ENCODE results near the gene C13orf46. TPM values are rescaled to one million over a fixed set of nuclear protein-coding genes. Genes with fewer than 3 reads are reported as not detected.
A peak's percentile ranks its signal among the peaks of the same experiment; 100 is the strongest.

C13orf46 gene
- total RNA-seq, 1 donor from 2014 or later: 4.8 TPM

DNA sequence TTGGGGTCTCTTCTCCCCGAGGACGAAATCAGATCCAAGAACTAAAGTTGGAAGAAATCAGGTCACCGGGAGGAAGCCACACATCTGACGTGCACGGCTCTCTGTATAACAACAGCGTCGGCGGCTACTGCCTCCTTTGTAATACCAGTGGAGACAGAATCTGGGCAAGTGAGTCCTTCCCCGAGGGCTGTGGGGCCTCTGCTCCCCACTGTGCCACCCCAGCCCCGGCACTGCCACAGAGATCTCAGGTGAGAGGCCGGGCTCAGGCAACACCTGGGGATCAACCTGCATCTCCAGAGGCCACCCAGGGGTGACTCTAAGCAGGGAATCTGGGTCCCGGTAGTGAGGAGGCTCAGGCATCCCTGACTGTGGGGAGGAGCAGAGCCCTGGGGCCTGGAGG lies 33.7 kb upstream of the C13orf46 start:
- Histone ChIP-seq H3K27me3 (no peaks in the 10 kb centered on the region), H3K36me3 (peaks cover 35 to 45% of the 10 kb centered on the region in 2 donors), H3K9me3 (no peaks in the 10 kb centered on the region), H3K4me1 (no peaks in the 10 kb centered on the region), H3K4me3 (no peak overlapping the region), H3K27ac (no peak overlapping the region)
- peak in 1 of 2 donors; percentile 58 for DNase-seq (ENCODE audit: low spot score in 2 of 2)
- intact Hi-C loops (cut with DNase I): no loop called here
- TF ChIP-seq, protein P1, sequence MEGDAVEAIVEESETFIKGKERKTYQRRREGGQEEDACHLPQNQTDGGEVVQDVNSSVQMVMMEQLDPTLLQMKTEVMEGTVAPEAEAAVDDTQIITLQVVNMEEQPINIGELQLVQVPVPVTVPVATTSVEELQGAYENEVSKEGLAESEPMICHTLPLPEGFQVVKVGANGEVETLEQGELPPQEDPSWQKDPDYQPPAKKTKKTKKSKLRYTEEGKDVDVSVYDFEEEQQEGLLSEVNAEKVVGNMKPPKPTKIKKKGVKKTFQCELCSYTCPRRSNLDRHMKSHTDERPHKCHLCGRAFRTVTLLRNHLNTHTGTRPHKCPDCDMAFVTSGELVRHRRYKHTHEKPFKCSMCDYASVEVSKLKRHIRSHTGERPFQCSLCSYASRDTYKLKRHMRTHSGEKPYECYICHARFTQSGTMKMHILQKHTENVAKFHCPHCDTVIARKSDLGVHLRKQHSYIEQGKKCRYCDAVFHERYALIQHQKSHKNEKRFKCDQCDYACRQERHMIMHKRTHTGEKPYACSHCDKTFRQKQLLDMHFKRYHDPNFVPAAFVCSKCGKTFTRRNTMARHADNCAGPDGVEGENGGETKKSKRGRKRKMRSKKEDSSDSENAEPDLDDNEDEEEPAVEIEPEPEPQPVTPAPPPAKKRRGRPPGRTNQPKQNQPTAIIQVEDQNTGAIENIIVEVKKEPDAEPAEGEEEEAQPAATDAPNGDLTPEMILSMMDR (IDR thresholded peaks at IDR 0.05): no peak

DNA sequence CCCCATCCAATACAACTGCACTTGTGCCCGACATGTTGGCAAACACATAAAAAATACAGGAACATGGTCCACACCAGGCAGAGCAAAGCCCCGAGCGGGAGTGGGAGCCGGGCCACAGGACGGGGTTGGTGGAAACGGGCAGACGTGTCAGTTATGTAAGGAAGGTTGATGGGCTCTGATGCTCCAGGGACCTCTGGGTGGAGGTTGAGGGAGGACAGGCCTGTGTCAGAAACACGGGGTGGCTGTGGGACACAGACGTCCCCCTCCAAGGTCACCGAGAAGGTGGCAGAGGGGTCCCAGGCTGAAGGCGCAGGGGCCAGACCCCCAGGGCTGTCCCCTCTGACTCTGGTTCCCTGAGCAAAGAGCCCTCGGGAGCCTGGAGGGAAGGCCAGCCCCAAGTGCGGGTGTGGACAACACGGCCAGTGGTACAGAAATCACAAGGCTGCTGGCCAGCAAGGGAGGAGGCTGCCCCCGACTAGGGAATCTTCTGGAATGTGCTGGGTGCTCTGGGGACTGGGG lies 31.4 kb upstream of the C13orf46 start:
- H3K36me3 ChIP-seq: peaks cover 23 to 45% of the 10 kb centered on the region in 2 donors
- intact Hi-C loops (cut with DNase I): no loop called here
- TF ChIP-seq, protein P1 (IDR thresholded peaks at IDR 0.05): no peak
- DNase-seq (ENCODE audit: low spot score in 2 of 2): peak in 1 of 2 donors; percentile 60
- peak overlapping the region; percentile 37 to 45 for H3K27ac ChIP-seq
- H3K4me3 ChIP-seq: no peak overlapping the region
- no peaks in the 10 kb centered on the region for H3K9me3 ChIP-seq
- H3K4me1 ChIP-seq: no peaks in the 10 kb centered on the region
- no peaks in the 10 kb centered on the region for H3K27me3 ChIP-seq

GRCh38 chr13:114004420-114005205 lies 30.7 kb upstream of the C13orf46 start:
- H3K27me3 ChIP-seq: no peaks in the 10 kb centered on the region
- no peak overlapping the region for H3K4me3 ChIP-seq
- H3K27ac ChIP-seq: peak overlapping the region in 1 of 2 donors; percentile 37
- no peaks in the 10 kb centered on the region for H3K4me1 ChIP-seq
- TF ChIP-seq, protein P1 (IDR thresholded peaks at IDR 0.05): no peak
- DNase-seq (ENCODE audit: low spot score in 2 of 2): peak in 1 of 2 donors; percentile 68
- no peaks in the 10 kb centered on the region for H3K9me3 ChIP-seq
- intact Hi-C loops (cut with DNase I): no loop called here
- H3K36me3 ChIP-seq: peaks cover 16 to 40% of the 10 kb centered on the region in 2 donors

GRCh38 chr13:114002771-114003321 lies 29.0 kb upstream of the C13orf46 start:
- H3K36me3 ChIP-seq: peaks cover 8 to 35% of the 10 kb centered on the region in 2 donors
- TF ChIP-seq, protein P1 (IDR thresholded peaks at IDR 0.05): no peak
- H3K27me3 ChIP-seq: no peaks in the 10 kb centered on the region

GRCh38 chr13:114002009-114002544 lies 28.2 kb upstream of the C13orf46 start:
- Histone ChIP-seq H3K36me3 (peaks cover 8 to 33% of the 10 kb centered on the region in 2 donors), H3K9me3 (no peaks in the 10 kb centered on the region), H3K27me3 (no peaks in the 10 kb centered on the region), H3K4me3 (no peak overlapping the region), H3K4me1 (peaks cover 6 to 8% of the 10 kb centered on the region in 2 donors), H3K27ac (no peak overlapping the region)
- TF ChIP-seq, protein P1 (IDR thresholded peaks at IDR 0.05): no peak
- DNase-seq (ENCODE audit: low spot score in 2 of 2): no peak
- intact Hi-C loops (cut with DNase I): no loop called here

More at GRCh38 chr13:114002771-114003321, 29.0 kb upstream of the C13orf46 start:
- no peak overlapping the region for H3K4me3 ChIP-seq
- no peaks in the 10 kb centered on the region for H3K9me3 ChIP-seq
- intact Hi-C loops (cut with DNase I): no loop called here
- H3K4me1 ChIP-seq: peaks cover 3 to 6% of the 10 kb centered on the region in 2 donors
- DNase-seq (ENCODE audit: low spot score in 2 of 2): no peak
- H3K27ac ChIP-seq: no peak overlapping the region
